Measurements from ENCODE around the gene ATRN.

The ATRN gene

GRCh38 chr20:3658716-3659491 lies 188.1 kb downstream of the ATRN start:
- DNase-seq (ENCODE audit: low spot score): peak; percentile 50

- peak; percentile 40 for DNase-seq (ENCODE audit: low spot score)
Observed at GRCh38 chr20:3659492-3660261, 188.9 kb downstream of the ATRN start.

GRCh38 chr20:3660262-3661059 lies 189.6 kb downstream of the ATRN start:
- DNase-seq (ENCODE audit: low spot score): peak; percentile 54

DNA sequence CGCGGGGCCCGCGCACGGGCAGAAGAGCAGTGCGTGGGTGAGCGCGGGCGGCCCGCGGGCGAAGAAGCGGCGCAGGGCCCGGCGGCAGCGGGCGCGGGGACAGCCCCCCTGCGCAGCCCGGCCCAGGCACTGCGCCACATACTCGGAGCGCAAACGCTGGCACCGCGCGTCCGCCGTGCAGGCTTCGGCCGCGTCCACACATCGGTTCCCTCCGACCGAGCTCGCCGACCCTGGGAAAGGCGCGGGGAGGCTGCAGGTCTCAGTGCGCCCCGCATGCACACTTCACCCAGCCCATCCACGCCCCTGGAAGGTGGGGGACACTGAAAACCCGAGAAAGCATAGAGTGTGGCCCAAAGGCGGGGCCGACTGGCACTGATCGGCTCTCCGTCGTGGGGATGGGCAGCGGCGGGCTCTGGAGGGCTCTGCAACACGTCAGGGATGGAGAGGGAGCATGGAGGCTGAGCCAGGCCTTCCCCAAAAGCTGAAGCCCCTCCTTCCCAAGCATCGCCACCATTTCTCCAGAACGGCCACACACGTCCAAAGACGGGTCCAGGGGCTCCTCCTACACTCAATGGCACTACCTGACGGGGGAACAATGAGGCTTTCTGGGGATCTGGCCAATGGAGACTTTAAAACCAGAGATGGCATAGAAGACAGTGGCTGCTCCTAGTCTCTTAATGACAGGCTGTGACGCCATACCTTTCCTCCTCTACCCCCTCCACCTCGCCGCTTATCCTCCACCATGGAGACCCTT lies 190.4 kb downstream of the ATRN start:
- peak; percentile 52 for DNase-seq (ENCODE audit: low spot score)

- peak; percentile 55 for DNase-seq (ENCODE audit: low spot score)
Observed at GRCh38 chr20:3661814-3662665, 191.2 kb downstream of the ATRN start.

GRCh38 chr20:3663031-3663701 lies 192.3 kb downstream of the ATRN start, which contains the start of gene GFRA4:
Gene GFRA4 (minus strand): TSS chr20:3663399. CDS start chr20:3663399, 0 bp downstream.
- no peak for DNase-seq (ENCODE audit: low spot score)

- no peak for DNase-seq (ENCODE audit: low spot score)
Observed at GRCh38 chr20:3663858-3664257, 193.0 kb downstream of the ATRN start.

DNA sequence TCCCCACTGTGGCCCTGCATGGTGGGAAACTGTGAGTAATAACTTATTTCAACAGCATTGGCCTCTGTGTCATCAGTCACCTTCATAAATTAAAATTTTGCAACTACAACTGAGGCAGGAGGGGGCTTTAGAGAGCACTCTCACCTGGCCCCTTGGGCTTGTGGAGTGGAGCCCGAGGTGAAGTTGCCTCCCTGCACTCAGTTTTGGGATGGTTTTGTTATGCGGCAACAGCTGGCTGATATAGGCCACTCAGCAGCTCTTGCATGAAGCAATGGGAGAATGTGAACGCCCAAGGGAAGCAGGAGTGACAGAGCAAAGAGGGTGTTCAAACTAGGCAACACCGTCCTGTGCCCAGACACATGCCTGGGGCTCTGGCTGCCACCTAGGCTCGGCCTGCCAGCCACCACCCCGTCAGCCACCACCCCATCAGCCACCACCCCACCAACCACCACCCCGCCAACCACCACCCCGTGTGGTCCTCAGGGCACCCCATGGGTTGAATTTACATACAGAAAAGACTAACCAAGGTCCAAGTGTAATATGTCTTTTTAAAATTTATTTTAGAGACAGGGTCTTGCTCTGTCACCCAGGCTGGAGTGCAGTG lies 196.7 kb downstream of the ATRN start:
- no peak for DNase-seq (ENCODE audit: low spot score)

- DNase-seq (ENCODE audit: low spot score): no peak
Observed at GRCh38 chr20:3669710-3670367, 199.0 kb downstream of the ATRN start.

DNA sequence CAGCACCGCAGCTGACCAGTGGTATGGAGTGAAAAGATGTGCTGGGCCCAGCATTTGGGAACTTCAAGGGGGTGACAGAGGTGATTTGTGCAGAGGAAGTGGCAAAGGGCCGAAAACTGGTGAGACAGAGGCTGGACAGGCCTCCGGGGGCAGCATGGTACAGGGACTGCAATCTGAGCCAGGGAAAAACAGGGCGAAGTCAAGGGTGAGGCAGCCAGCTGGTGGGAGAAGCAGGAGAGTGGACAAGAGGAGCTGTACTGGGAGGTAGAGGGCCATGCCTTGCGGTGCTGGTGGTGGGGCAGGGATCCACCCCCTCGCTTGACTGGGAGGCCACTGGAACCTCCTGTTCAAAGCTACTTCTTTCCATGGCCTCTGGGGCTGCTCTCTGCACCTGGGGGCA lies 199.7 kb downstream of the ATRN start:
- no peak for DNase-seq (ENCODE audit: low spot score)

DNA sequence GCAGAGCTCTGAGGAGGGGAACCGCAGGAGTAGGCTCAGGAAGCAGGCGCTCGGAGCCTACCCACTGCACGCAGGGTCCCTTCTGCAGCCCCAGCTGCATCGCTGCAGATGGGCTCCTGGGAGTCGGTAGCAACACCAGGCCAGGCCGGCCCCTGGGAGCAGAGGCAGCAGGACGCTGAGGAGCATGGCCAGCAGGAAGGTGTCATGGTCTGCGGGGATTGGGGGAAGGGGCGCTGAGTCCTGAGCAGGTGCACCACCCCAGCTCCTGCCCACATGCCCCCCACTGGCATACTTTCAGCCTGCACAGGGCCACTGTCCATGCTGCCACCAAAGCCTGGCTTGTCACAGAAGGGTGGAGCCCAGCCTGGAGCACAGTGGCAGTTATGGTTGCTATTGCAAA lies 200.1 kb downstream of the ATRN start:
- DNase-seq (ENCODE audit: low spot score): no peak

- no peak for DNase-seq (ENCODE audit: low spot score)
Observed at GRCh38 chr20:3671986-3672546, 201.2 kb downstream of the ATRN start.

DNA sequence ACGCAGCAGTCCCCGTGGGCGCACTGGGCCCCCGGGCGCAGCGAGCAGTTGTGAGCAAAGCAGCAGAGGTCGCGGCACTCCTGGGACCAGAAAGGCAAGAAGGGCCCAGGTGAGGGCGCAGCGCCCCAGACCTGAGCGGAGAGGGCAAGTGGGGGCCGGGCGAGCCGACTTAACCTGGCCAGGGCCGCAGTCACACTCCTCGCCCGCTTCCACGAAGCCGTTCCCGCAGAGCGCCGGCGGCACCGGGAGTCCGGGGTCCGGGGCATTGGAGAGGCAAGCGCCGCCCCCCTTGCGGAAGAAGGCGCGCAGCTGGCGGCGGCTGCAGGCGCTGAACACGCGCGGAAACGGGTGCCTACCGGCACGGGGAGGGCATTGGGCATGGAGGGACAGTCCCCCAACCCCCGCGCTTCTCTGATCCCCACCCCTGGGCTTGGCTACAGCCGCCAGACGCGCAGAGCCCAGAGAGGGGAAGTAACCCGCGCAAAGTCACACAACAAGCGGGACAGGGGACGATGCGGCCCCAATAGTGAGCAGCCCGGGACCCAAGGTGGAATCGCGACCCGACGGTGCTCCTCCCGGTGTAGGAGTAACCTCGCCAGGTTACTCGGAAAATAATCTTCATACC lies 201.8 kb downstream of the ATRN start:
- DNase-seq (ENCODE audit: low spot score): no peak

DNA sequence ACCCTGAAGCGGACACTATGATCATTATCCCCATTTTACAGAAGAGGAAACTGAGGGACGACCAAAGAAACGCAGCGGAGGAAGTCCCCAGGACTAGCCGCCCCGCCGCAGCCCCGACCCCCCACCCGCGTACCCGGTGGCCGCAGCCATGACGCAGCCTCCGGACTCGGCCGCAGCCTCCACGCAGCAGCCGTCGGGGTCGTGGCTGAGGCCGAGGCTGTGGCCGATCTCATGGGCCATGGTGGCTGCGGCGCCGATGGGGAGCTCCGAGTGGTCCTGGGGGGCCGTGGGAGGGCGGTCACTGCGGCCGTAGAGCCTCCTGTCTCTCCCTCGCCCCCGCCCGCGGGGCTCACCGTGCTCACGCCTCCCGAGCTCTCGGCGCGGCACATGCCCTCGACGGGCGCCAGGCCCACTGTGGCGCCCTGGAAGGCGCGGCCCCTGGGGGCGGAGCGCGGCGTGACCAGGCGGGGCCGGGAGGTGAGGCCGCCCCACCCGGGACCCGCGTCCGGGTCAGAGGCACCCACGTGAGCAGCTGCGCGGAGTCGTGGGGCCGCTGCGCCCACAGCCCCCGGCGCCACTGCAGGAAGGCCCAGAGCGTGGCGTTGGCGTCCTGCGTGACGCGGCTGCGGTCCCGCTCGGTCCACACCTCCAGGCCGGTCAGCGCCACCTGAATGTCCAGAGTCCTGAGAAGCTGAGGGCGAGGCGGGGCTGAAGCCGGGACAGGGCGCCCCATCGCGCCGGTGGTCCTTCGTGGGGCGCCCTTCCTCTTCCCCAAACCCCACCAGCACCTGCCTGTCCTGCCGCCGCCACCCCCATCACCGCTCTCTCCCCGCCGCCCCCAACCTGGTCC lies 202.6 kb downstream of the ATRN start:
- no peak for DNase-seq (ENCODE audit: low spot score)

DNA sequence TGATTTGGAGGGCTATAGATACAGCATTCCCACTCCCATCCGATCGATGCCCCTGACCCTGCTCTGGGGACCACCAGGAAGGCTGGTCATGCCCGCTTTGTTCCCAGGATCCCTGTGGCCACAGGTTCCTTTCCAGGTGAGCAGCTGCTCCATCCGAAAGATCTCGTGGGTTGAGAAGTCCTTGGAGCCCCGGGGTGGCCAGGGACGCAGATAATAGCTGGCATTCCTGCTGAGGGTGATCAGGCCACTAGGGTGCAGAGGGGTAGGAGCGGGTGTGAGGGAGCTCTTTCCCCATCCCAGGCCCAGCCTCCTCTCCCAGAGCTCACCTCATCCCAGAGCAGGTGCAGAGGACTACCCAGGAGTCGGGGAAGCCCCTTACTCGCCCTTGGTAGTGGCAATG lies 203.6 kb downstream of the ATRN start:
- DNase-seq (ENCODE audit: low spot score): no peak

DNA sequence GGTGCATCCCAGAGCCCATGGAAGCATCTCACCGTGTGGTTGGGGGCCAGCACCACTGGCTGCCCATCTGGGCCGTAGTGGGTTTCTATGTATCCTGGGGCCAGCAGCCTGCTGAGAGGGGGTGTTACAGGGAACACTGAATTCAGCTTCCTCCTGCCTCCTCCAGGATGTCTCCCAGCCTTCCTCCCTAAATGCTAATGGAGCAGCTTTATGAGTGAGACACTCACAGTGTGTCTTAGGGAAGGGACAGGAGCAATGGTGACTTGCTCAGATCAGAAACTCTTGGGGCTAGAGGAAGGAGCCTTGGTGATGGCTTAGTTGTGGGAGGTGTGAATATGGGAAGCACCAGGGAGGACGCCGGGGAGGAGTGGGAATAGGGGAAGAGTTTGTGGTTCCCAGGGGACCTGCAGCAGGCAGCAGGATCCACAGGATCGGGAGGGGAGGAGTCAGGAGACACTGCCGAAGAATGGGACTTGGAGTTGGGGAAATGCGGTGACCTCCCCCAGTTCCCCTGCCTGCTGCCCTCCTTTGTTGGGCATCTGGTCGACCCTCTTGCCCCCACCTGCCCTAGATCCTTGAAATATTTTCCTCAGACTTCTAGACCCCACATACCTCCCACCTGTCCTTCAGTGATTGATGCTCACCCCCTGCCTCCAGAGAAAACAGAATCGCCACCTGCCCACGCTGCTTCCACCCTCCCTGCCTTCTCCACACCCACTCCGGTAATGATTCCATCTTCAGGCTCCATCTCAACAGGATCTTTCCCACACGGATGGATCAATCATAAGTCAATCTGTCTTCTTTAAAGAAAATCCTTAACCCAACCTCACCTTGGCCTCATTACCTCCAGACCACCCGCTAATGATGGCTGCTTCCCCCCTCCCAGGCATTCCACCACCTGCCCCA lies 204.4 kb downstream of the ATRN start:
- DNase-seq (ENCODE audit: low spot score): no peak
